Smooth muscle cell (in vitro differentiated cells): ENCODE measurements around the gene RELB. TPM values are rescaled to one million over a fixed set of nuclear protein-coding genes. Genes with fewer than 3 reads are reported as not detected.
A peak's percentile ranks its signal among the peaks of the same experiment; 100 is the strongest.

Experiments used
- DNase-seq: peaks from one replicate; lab custom pipeline; 2025; ENCODE audit not compliant: unreplicated experiment; lab: John Stamatoyannopoulos, UW
- H2AFZ ChIP-seq: fragments of 200-600 bp; sonication (generic); 2 replicates; pipeline ENCODE4 v1.6.0; 2016; ENCODE audit warnings: antibody characterized with exemption, low read depth, mild to moderate bottlenecking
- H3F3A ChIP-seq: fragments of 200-600 bp; sonication (generic); 2 replicates; pipeline ENCODE4 v1.6.0; 2017; ENCODE audit warnings: antibody characterized with exemption, low read depth
- H3K27ac ChIP-seq: fragments of 200-600 bp; sonication (generic); 2 replicates; pipeline ENCODE4 v1.5.1; 2016; ENCODE audit warnings: low read depth, mild to moderate bottlenecking
- H3K27me3 ChIP-seq: fragments of 200-600 bp; sonication (generic); 2 replicates; pipeline ENCODE4 v1.6.1; 2016; ENCODE audit warnings: low read depth, mild to moderate bottlenecking
- H3K36me3 ChIP-seq: fragments of 200-600 bp; sonication (generic); 2 replicates; pipeline ENCODE4 v1.5.1; 2016; ENCODE audit warnings: low read depth
- H3K4me1 ChIP-seq: fragments of 200-600 bp; sonication (generic); 2 replicates; pipeline ENCODE4 v1.5.1; 2016; ENCODE audit warnings: low read depth
- H3K4me2 ChIP-seq: fragments of 200-600 bp; sonication (generic); 2 replicates; pipeline ENCODE4 v1.6.0; 2016; ENCODE audit warnings: mild to moderate bottlenecking
- H3K4me3 ChIP-seq: fragments of 200-600 bp; sonication (generic); 2 replicates; pipeline ENCODE4 v1.5.1; 2016; ENCODE audit warnings: mild to moderate bottlenecking
- H3K79me2 ChIP-seq: fragments of 200-600 bp; sonication (generic); 2 replicates; pipeline ENCODE4 v1.6.0; 2016; ENCODE audit warnings: low read depth, mild to moderate bottlenecking
- H3K9ac ChIP-seq: fragments of 200-600 bp; sonication (generic); 2 replicates; pipeline ENCODE4 v1.6.0; 2016; ENCODE audit warnings: low read depth
- H3K9me3 ChIP-seq: fragments of 200-600 bp; sonication (generic); replicated peaks from 2 replicates; pipeline ENCODE4 v1.5.1; 2016; ENCODE audit warnings: low read depth
- H4K20me1 ChIP-seq: fragments of 200-600 bp; sonication (generic); 2 replicates; pipeline ENCODE4 v1.6.0; 2016; ENCODE audit warnings: low read depth
- WGBS: methylation state at CpG from one replicate; pipeline ENCODE4 v1.1.7; 2016; ENCODE audit warnings: low lambda C conversion rate; 5-methylcytosine and 5-hydroxymethylcytosine counted together
- polyA plus RNA-seq: library from polyadenylated mRNA; unstranded; fragments of >200 nt; fragmentation: Nextera tagmentation; extraction: Ambion mirVana; gene quantifications from 2 replicates; pipeline ENCODE4 v1.2.1, GENCODE V29; 2016
- total RNA-seq: library from RNA; depleted of rRNA; stranded (reverse); fragments of >200 nt; gene quantifications from 2 replicates; pipeline ENCODE4 v1.2.3, GENCODE V29; 2014
- TF ChIP-seq, protein P1 (sequence below): fragments of 200-600 bp; sonication (generic); IDR thresholded peaks from 2 replicates; pipeline ENCODE4 v1.5.1; 2017; ENCODE audit warnings: borderline replicate concordance, mild to moderate bottlenecking, antibody characterized with exemption; ENCODE audit not compliant: insufficient read depth, poor library complexity, severe bottlenecking

RELB gene
- total and polyA plus RNA-seq, 2 experiments from 2014 or later = 11.2 to 27.1 TPM

DNA sequence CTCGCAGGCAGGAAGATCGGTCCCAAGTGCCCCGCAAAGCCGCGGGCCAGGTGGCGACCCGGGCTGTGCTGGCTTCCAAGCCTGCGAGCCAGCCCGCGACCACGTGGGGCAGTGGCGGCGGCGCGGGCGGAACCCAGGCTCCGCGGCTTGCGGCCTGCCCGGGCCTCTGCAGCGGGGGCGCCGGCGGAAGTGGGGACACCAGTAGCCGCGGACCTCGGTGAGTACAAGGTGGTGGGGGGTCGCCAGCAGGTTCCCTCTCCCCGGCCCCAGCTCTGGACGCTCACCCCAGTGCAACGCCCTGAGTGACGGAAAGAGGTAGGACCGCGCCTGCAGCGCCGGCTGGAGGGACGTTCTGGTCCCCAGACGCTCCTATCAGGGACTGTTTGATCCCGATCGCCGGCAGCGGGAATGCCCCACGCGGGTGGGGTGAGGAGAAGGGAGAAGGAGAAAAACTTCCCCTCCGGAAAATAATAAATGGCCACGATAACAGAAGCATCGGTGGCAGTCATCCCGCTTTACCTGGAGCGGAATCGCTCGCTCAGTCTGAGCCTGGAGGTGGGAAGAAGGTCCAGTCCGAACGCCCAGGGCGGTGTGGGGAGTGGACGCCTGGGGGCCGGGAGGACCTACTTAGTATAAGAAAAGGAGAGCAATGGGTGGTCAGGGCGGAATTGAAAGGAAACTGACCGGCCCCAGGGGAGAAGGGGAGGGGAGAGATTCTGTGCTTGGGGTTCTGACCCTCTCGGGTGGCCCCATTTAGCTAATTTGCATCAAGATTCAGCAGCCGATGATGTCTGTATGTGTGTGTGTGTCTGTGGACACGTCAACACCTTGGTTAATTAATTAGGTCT, 78.0 kb downstream of the RELB start, which contains the start of gene GEMIN7:
Gene GEMIN7, plus strand, starts transcription at position 198 of the 848 bp plus-strand sequence. CDS start 10,855 bp downstream, outside the sequence.
- Histone ChIP-seq H4K20me1 (peaks cover 5% of the 10 kb centered on the region), H3K9ac (peak within 1 kb of the TSS; percentile 88), H2AFZ (peak within 1 kb of the TSS; percentile 94), H3K27me3 (no peaks in the 10 kb centered on the region), H3K4me2 (peak within 1 kb of the TSS; percentile 92), H3K36me3 (no peaks in the 10 kb centered on the region), H3K27ac (peak within 1 kb of the TSS; percentile 56), H3K4me1 (peaks cover 30% of the 10 kb centered on the region), H3K79me2 (peaks cover 46% of the 10 kb centered on the region), H3K9me3 (no peaks in the 10 kb centered on the region), H3F3A (peaks cover 16% of the 10 kb centered on the region), H3K4me3 (peak within 1 kb of the TSS; percentile 96)
- DNase-seq = peak; percentile 34
- TF ChIP-seq, protein P1, sequence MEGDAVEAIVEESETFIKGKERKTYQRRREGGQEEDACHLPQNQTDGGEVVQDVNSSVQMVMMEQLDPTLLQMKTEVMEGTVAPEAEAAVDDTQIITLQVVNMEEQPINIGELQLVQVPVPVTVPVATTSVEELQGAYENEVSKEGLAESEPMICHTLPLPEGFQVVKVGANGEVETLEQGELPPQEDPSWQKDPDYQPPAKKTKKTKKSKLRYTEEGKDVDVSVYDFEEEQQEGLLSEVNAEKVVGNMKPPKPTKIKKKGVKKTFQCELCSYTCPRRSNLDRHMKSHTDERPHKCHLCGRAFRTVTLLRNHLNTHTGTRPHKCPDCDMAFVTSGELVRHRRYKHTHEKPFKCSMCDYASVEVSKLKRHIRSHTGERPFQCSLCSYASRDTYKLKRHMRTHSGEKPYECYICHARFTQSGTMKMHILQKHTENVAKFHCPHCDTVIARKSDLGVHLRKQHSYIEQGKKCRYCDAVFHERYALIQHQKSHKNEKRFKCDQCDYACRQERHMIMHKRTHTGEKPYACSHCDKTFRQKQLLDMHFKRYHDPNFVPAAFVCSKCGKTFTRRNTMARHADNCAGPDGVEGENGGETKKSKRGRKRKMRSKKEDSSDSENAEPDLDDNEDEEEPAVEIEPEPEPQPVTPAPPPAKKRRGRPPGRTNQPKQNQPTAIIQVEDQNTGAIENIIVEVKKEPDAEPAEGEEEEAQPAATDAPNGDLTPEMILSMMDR = no peak
- WGBS = 1% methylated on average over 57 of the region's 61 CpGs

DNA sequence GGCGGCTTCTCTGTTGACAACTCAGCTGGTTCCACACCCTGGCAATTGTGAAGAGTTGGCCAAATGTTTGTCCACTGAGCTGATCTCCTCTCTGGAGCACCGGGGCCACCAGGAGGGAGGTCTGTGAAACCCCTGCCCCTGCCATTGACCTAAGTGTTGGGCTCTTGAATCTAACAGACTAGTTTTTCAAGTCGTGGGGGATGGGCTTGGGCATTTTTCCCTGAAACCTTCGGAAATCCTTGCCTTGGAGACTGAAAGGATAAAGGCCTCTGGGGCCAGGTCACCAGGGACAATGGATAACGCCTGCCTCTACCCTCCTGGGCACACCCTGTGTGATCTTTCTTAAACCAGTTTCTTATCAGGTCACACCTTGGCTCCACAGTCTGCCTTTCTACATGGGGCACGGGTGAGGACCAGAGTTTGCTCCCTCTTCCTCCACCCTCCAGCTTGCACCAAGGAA, 78.7 kb downstream of the RELB start:
- TF ChIP-seq, protein P1 = no peak
- Histone ChIP-seq H3K36me3 (no peaks in the 10 kb centered on the region), H3K4me2 (peak overlapping the region; percentile 92), H3K9me3 (no peaks in the 10 kb centered on the region), H3K4me3 (peak overlapping the region; percentile 96), H4K20me1 (peaks cover 5% of the 10 kb centered on the region), H3K9ac (peak overlapping the region; percentile 88), H3K4me1 (peaks cover 24% of the 10 kb centered on the region), H3F3A (peaks cover 10% of the 10 kb centered on the region), H3K27me3 (no peaks in the 10 kb centered on the region), H3K79me2 (peaks cover 46% of the 10 kb centered on the region), H3K27ac (no peak overlapping the region), H2AFZ (peak overlapping the region; percentile 94)
- 6% methylated on average over 6 of the region's 6 CpGs for WGBS
- DNase-seq = no peak

DNA sequence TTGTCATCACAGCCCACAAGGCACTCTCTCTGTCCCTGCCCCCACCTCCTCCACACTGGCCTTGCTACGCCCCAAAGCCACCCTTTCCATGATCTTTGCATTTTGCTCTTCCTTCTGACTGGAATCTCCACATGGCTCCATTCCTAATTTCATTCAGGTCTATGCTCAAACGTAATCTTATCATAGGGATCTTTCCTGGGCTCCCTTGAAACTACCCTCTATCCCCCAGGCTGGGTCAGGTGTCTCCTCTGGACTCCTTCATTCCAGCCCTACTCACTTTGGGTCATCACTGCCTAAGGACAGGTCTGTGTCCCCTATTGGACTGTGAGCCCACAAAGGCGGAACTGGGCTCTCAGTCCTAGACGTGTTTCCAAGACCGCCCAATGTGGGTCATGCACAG, 80.9 kb downstream of the RELB start:
- Histone ChIP-seq H3K4me1 (peaks cover 12% of the 10 kb centered on the region), H3F3A (peaks cover 1% of the 10 kb centered on the region), H3K27me3 (no peaks in the 10 kb centered on the region), H2AFZ (no peak overlapping the region), H3K27ac (no peak overlapping the region), H3K36me3 (no peaks in the 10 kb centered on the region), H4K20me1 (peaks cover 13% of the 10 kb centered on the region), H3K79me2 (peaks cover 49% of the 10 kb centered on the region), H3K9me3 (no peaks in the 10 kb centered on the region), H3K4me3 (no peak overlapping the region), H3K9ac (no peak overlapping the region), H3K4me2 (no peak overlapping the region)
- DNase-seq = no peak
- TF ChIP-seq, protein P1 = no peak
- 95% methylated on average over 5 of the region's 5 CpGs for WGBS
